BJ (cell line): ENCODE results near the gene ZBTB14. TPM values are rescaled to one million over a fixed set of nuclear protein-coding genes. Genes with fewer than 3 reads are reported as not detected.

Experiments used
- CTCF ChIA-PET: fragments of 350-600 bp; formaldehyde crosslinking; extraction: SDS; loops from one replicate; lab custom pipeline; 2021; ENCODE audit warnings: antibody characterized with exemption, inconsistent platforms; lab: Yijun Ruan, JAX
- POLR2A ChIA-PET: fragments of 300-600 bp; sonication (Branson Sonifier 250); formaldehyde crosslinking; extraction: SDS; loops from one replicate; lab custom pipeline; 2021; ENCODE audit warnings: antibody characterized with exemption; lab: Charles Lee
- DNase-seq: peaks from one replicate; pipeline ENCODE4 v3.0.0-alpha.2; 2011; ENCODE audit warnings: low read depth
- H3K27me3 ChIP-seq: 2 replicates; pipeline ENCODE4 v1.6.0; 2011; ENCODE audit warnings: low read length; ENCODE audit not compliant: control insufficient read depth, insufficient read depth
- H3K36me3 ChIP-seq: 2 replicates; pipeline ENCODE4 v1.5.1; 2011; ENCODE audit warnings: low read length; ENCODE audit not compliant: control insufficient read depth, insufficient read depth
- H3K4me3 ChIP-seq: 2 replicates; pipeline ENCODE4 v1.5.1; 2011; ENCODE audit warnings: low read depth, mild to moderate bottlenecking, control low read depth, low read length
- CTCF ChIP-seq: IDR thresholded peaks from 2 replicates; pipeline ENCODE4 v1.5.1; 2011; ENCODE audit warnings: low read depth, mild to moderate bottlenecking, control low read depth, inconsistent platforms, low read length, moderate library complexity; ENCODE audit not compliant: insufficient read depth
- polyA plus RNA-seq: library from polyadenylated mRNA; depleted of rRNA; stranded (reverse); fragments of >200 nt; gene quantifications from 2 replicates; pipeline ENCODE4 v1.2.3, GENCODE V29; 2011

The ZBTB14 gene
- polyA plus RNA-seq, 1 experiment = 6.6 TPM

- TF ChIP-seq CTCF = no peak
- DNase-seq = no peak
- CTCF ChIA-PET = no interaction called here
Measured at GRCh38 chr18:5282770-5283169, 12.8 kb downstream of the ZBTB14 start.

GRCh38 chr18:5276947-5277346, 18.6 kb downstream of the ZBTB14 start:
- Histone ChIP-seq H3K36me3 (no peaks in the 10 kb centered on the region), H3K27me3 (no peaks in the 10 kb centered on the region), H3K4me3 (no peak overlapping the region)
- ChIA-PET POLR2A (no interaction called here), CTCF (no interaction called here)
- no peak for TF ChIP-seq CTCF
- no peak for DNase-seq

More at GRCh38 chr18:5282770-5283169, 12.8 kb downstream of the ZBTB14 start:
- POLR2A ChIA-PET = no interaction called here
- Histone ChIP-seq H3K4me3 (no peak overlapping the region), H3K36me3 (no peaks in the 10 kb centered on the region), H3K27me3 (no peaks in the 10 kb centered on the region)

GRCh38 chr18:5275872-5276271, 19.7 kb downstream of the ZBTB14 start:
- Histone ChIP-seq H3K27me3 (no peaks in the 10 kb centered on the region), H3K36me3 (no peaks in the 10 kb centered on the region), H3K4me3 (no peak overlapping the region)
- ChIA-PET CTCF (no interaction called here), POLR2A (no interaction called here)
- DNase-seq = no peak
- no peak for TF ChIP-seq CTCF

GRCh38 chr18:5268874-5269273, 26.7 kb downstream of the ZBTB14 start:
- no peaks in the 10 kb centered on the region for H3K27me3 ChIP-seq
- no peaks in the 10 kb centered on the region for H3K36me3 ChIP-seq
- no peak overlapping the region for H3K4me3 ChIP-seq
- no peak for TF ChIP-seq CTCF
- CTCF ChIA-PET = no interaction called here
- POLR2A ChIA-PET = no interaction called here
- DNase-seq = no peak

GRCh38 chr18:5266721-5267120, 28.8 kb downstream of the ZBTB14 start:
- Histone ChIP-seq H3K27me3 (no peaks in the 10 kb centered on the region), H3K4me3 (no peak overlapping the region), H3K36me3 (no peaks in the 10 kb centered on the region)
- ChIA-PET CTCF (no interaction called here), POLR2A (no interaction called here)
- DNase-seq = no peak
- TF ChIP-seq CTCF = no peak
